Stimulated activated CD8-positive, alpha-beta memory T cell treated with anti-CD3 and anti-CD28 coated beads, Interleukin-2, amount 100 ng/mL, for 1 hour (primary cell): Measurements from ENCODE around the gene TTC21B.

Source experiments
- DNase-seq, 2 donors: peaks; one replicate each; pipeline ENCODE4 v3.0.0-alpha.2; 2020; ENCODE audit warnings: low read depth in 2 of 2

The TTC21B gene

DNA sequence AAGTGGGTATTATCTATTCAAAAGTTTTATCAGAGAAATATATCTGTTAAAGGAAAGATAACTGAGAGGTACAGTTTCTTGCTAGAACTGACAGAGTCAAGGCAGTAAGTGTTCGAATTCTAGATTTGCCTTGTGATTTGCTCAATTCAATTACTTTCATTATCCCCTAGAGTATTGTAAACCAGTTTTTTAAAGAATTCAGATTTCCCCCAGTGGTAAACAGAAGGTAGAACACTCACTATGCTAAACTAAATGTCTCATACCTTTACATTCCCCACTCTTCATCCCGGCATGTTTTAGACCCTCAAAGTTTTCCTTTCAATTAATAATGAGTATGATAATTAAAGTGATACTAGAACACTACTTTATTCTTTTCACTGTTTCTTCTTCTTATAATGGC is 28.6 kb downstream of the TTC21B start:
- DNase-seq: no peak

DNA sequence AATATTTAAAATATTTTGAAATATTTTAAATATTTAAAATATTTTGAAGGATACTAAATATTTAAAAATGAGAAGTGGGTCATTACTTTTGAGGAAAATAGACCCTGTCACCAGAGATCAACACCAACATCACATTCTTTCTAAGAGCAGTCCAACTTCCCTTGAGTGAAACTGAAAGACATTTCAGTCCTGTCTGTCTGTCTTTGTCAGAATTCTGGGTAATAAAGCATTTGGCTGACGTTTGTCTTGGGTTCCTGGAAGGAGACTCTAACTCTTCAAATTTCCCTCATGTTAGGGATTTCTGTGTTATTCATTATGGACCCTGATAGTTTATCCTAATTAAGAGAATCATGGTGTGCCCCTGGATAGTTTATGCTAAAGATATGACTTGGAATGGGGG is 32.8 kb downstream of the TTC21B start:
- no peak for DNase-seq

DNA sequence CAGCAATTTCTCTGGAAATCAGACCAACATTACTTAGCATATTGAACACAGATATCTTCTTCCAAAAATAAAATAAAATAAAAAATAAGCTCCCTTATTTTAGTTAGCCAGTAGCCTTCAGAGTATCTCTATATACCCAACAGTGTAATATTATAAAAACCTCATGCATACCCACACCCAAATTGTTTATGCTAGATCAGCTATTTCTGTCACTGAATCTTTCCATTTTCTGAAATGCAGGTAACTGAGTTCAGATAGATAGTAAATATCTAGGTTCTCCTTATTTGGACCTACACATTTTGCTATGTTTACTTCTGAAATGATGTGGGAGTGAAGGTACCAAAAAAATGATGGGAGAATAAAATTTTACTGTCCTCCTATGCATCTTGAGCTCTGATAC is 39.9 kb downstream of the TTC21B start:
- no peak for DNase-seq

DNA sequence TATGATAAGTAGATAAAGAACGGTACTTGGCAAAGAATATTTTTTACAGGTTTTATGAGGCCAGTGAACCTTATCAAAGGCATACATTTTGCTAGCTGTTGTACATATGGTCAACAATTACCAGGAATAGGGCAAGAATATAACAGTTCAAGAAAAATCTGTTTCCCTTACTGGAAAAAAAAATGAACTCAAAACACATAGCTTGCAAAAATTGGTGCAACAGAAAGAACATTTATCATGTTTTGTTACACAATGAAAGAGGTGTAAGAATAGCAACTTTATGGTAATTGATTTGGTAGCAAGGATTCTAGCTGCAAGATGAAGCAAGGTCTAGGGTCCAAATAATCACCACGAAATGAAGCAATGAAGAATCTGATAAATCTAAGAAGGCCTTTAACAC is 41.6 kb downstream of the TTC21B start:
- no peak for DNase-seq

DNA sequence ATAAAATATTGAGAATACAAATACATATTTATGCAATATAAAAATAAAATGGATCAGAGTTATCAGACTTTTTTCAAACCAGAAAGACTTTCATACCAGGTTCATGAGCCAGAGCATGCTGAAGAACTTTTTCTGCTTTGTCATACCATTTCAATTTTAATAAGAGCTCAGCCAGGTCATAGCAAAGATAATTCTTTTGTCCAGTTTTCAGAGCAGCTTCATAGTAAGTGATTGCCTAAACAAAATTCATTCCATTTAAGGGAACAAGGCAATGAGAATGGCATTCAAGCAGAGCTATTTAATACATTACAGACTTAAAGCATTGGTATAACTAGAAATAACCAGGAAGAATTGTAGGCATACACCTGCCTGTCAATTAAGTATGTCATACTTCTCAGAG is 42.3 kb downstream of the TTC21B start:
- DNase-seq: no peak

DNA sequence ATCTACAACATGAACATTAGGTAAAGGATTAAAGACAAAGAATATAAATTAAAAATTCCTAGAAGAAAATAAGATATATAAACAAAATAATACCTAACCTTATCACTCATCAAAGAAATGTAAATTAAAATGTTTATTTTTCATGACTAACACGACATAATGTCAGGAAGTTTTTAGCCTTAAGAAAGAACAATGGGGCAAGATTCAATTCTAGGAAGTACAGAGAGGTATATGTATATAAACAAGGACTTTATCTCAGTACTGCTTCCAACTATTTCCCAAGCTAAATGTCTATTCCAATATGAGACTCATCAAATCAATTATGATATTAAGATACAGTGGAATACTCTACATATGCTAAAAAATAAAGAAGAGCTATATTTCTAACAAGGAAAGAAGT is 44.1 kb downstream of the TTC21B start:
- DNase-seq: no peak

DNA sequence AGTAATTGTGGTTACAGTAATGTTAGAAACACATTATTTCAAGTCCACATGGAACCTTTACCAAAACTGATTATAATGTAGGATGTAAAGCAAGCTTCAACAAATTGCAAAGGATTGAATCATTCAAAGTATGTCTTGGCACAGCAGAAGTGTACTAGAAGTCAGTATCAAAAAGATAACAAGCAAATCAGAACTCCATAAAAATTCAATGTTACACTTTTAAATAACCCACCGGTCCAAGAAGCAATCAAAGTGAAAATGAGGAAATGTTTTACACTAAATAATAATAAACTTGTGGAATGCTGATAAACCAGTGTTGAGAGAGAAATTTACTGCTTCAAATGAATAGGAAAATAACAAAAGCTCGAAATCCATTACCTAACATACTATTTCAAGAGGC is 47.7 kb downstream of the TTC21B start:
- no peak for DNase-seq

DNA sequence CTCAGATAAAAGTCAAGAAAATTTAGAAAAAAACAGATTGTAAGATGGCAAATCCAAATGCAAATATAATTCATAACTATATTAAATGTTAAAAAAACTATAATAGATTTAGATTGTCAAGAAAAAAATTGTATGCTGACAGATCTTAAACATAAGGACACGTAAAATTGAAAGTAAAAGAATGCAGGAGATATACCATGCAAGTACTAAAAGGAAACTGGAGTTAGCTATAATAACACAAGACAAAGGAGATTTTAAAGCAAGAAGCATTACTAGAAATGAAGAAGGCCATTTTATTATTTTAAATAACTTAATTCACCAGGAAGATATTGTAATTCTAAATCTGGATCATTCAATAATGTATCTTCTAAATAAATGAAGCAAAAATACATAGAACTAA is 48.3 kb downstream of the TTC21B start:
- no peak for DNase-seq

DNA sequence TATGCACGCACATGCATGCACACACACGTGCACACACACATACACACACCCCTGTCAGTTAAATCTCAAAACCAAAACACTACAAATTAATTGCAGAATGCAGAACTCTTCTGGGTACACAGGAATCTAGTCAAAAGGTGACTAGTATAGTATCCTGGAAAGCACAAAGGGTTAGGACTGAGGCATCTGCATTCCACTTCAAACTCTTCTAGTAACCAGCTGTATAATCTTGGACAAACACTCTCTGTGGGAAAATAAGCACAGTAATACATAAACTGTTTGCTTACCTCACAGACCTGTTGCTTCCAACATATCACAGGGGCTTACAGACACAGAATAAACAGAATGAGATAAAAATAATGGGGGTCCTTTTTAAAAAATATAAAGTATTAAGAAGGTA is 49.1 kb downstream of the TTC21B start:
- DNase-seq: no peak

DNA sequence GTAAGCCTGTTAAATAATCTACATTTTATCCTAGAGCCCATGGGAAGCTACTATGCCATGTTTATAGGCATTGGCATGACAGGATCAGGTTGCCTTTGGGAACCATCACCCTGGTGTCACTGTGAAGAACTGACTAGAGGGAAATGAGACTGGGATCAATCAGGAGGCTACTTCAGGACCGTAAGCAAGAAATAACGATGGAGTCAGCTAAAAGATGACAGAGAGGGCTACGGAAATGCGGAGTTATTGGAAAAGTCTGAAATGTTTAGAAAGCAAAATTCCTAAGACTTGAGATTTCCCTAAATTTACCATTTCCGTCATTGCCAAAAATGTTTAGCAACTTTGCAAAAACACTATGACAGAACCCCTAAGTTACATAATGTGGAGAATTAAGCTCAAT is 50.2 kb downstream of the TTC21B start:
- DNase-seq: no peak

DNA sequence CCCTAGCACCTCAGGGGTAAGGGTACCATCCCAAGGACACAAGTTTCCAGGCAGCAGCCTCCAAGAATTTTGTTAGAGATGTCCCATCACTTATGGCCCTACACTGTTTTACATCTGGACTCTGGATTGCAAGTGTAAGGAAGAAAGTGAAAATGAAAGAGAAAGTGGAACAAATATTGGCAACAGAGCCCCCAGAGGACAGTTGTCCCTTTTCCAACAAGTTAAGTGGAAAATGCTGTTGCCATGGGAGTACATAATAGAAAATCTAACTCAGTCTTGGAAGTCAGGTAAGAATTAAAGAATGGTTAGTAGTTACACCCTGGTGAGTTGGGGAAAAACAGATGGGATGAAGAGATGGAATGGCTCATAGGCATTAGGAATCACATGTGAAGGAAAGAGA is 50.6 kb downstream of the TTC21B start:
- DNase-seq: no peak

DNA sequence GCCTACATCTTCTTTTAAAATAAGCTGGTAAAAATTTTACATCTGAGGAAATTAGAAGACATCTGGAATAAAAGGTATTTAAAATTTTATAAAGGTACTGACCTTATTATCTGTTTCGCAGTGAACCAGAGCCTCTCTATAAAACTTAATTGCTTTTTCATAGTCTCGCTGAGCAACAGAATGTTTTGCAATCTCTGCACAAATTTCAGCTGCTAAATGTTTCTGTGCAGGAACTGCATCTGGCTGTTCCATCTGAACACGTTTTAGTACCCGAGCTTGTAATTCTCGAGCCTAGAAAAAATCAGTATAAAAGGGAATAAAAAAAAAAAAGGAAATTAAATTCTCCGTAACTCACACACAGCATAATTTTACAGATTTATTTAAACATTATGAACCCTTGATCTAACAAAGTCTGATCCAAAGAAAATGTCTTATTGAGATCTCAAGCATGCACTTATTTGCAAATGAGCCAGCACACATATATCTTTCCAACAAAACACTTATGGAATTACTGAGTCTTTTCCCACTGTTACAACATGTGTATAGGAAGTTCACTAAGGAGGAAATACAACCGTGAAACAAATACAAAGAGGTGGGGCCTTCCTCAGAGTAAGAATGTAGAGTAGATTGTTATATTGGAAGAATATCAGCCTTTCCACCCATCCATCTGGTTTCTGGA is 51.8 kb downstream of the TTC21B start:
- no peak for DNase-seq

DNA sequence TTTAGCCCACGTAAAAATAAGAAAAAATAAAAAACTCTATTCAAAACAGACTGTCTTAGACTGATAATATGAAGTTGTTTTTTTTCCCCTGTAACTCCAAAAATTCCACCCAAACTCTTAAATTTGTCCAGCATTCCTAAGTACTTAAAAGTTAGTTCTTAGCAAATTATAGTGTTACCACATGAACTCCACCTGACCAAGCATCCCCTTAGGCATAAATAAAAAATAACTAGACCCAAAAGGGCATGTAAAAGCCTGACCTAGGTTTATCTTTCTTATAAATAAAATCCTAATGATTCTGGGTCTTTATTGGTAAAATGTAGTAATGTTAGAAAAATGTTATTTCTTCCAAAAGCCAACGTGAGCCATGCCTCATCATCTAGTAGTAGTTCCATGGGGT is 54.3 kb downstream of the TTC21B start:
- no peak for DNase-seq

DNA sequence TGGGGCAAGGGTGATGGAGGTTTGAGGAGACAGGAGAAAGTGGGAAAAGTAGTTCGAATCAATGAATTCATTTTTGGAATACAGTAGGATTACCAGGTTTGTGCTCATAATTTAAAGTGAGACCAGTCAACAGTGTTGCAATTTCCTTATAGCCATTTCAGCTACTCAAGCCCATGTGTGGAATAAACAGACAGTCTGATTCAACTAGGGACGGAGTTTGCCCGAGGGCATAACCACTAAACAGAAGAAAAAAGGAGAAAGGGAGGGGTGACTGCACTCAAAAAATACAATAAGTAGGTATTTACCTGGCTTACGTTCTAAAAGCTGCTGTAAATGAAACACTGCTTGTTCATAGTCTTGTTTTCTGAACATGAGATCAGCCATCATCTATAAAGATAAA is 55.2 kb downstream of the TTC21B start:
- no peak for DNase-seq

DNA sequence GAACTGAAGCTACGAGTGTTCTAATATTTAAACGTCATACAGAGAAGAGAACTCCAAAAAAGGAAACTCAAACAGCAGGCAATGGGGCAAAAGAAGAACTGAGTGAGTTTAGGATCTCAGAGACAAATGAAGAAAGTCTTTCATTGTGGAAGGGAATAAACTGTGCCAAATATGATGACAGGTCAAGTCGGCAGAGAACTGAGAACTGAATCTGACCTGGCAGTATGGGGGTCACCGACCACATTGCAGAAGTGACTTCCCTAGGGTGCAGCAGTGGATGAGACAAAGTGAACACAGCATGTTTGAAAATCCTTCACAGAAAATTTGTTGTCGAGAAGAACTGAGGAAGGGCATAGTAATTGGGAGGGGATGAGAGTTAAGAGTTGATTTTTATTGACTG is 55.9 kb downstream of the TTC21B start:
- DNase-seq: no peak

DNA sequence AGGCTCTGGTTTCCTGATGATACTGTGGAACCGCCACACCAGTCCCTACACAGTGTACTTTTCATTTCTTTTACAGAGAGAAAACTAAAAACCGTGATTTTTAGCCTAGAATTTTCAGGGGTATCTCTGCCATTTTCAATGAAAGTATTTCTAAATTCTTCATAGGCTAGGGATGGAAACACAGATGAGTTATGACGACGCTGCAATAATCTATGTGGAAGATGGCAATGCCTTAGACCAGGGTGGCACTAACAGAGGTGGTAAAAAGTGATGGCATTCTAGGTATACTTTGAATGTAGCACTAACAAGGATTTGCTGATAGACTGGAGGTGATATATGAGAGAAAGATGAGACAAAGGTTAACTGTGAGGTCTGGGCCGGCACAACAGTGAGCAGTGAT is 56.5 kb downstream of the TTC21B start:
- no peak for DNase-seq

DNA sequence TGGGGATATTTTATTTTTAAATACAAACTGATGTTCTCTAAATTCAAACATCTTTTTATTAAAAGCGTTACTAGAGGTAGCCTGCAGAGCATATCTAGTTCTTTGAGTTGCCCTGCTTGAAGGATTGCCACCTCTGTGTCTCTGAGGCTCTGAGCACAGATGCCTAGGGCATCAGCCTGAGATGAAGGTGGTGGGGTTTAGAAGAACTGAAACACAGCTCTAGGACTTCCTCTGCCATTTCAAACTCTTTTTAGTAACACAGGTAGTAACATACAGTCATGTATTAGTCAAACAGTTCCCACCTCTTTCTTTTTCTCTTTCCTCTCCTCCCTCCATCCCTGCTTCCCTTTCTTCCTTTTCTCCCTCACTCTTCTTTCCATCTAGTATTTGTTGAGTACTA is 57.6 kb downstream of the TTC21B start:
- no peak for DNase-seq

DNA sequence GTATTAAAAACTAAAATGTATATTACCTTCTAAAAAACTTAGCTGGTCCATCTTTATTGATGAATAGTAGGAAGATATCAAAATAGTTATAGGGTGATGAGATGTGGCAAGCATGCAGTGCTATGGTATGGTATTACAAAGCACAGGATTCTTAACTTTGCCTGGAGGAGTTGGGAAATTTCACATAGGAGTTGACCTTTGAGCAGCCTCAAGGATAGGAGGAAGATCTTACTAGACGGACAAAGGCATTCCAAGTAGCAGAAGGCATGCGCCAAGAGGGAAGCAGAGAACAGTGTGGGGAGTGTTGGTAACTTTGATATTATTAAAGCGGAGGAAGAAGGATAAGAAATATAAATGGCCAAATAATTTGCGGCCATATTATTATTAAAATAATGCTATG is 60.0 kb downstream of the TTC21B start:
- DNase-seq: no peak

DNA sequence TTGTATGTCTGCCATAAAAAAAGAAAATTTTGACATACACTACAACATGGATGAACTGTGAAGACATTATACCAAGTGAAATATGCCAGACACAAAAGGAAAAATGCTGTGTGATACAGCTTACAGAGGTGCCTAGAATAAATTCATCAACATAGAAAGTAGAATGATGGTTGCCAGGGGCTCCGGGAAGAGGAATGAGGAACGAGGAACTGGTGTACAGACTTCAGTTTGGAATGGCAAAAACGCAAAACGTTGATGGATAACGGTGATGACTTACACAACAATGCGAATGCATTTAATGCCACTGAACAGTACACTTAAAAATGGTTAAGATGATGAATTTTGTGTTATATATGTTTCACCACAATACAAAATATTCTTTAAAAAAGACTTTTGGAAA is 61.0 kb downstream of the TTC21B start:
- no peak for DNase-seq

DNA sequence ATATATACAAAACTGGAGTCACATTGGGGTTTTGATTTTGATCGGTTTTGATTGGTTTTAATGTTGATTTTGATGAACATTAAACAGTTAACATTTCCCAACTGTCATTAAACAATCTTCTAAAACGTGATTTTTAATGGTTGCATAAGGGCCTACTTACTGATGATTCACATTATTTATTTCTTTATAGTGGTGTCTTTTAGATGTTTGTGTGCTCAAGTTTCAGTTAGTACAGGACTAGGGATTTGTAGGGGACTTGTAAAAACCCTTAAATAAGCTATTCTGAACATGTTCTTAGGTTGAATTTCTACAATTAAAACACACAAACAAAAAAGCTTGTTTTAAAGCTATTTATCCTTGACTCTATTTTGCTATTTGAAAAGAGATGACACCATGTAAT is 61.6 kb downstream of the TTC21B start:
- no peak for DNase-seq

DNA sequence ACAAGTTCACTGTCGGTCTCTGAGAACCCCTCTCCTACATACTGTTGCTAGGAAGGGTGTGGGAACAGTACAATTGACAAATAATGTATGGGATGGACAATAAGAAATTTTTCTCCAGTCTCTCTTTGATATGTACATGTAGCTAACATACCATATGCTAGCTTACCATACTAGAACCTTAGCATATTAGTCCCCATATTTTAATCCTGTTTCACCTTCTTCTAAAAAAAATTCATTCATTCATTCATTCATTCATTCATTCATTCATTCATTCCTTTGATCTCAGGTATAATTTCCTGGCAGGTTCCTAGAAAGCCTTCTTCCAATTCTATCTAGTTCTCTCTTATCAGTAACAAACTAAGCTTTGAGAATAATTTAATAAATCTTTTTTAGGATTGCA is 62.2 kb downstream of the TTC21B start:
- no peak for DNase-seq

DNA sequence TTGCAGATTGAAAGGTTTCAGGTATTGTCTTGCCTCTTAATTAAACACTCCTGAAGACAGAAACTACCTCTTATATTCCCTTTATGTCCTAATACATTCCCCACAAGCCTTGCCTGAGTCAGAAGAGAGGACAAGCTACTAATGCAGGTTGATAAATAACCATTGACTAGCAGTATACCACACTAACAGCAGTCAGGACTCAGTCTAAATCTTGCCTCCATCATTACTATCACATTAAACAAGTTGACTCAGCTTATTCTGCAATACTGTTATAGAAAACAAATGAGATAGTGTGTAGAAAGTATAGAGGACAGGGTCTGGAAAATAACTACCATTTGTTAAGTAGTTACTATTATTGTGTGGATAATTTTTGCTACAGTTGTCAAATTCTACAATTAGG is 63.8 kb downstream of the TTC21B start:
- no peak for DNase-seq

DNA sequence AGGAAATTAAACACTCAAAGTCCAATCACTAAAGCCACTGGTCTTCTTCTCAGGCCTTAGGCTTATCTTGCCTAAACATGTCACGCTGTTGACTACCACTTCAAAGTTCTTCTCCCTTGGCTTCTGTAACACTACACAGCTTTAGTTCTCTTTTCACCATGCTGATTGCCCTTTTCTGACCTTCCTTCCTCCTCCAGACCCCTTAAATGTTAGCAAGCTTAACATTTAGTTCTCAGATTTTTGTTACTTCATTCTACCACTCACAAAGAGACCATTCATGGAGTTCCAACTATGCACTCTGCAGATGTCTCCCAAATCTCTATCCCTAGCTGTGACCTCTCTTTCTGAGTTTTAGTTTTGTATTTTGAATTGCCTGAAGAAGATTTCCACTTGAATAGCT is 64.4 kb downstream of the TTC21B start:
- no peak for DNase-seq

DNA sequence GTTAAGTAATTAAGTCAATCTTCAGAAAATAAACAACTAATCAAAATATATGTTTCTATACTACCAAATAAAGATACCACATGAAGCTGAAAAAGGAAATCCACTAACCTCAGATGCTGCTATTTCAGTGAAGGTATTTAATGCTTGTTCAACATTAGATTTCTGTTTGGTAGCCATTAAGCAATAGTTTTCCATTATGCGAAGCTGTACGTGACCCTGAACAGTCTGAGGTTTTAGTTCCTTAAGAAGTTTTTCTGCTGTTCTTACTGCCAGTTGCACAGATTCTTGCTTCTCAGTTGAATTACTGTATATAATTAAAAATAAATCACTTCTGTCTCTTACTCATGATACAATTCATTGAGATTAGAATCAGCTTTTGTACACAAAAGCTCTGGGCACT is 65.4 kb downstream of the TTC21B start:
- DNase-seq: no peak
